GM12891 (cell line): ENCODE data around the gene PHLDB3.
"Not testable (repeated sequence)": the region's sequence is repeated elsewhere in the genome, so short reads cannot be mapped to it uniquely, and the experiment has no call there.

Source experiments
- POLR2A ChIP-seq: IDR thresholded peaks from 2 replicates; pipeline ENCODE4 v1.6.1; 2011; ENCODE audit warnings: low read depth, low read length, control low read depth
- POLR2AphosphoS5 ChIP-seq: IDR thresholded peaks from 2 replicates; pipeline ENCODE4 v1.6.1; 2011; ENCODE audit warnings: low read depth, low read length, control low read depth

GRCh38 chr19:43547926-43548325, 43.4 kb upstream of the PHLDB3 start:
- TF ChIP-seq POLR2A, POLR2AphosphoS5: not testable (repeated sequence)
